Cerebellar cortex (tissue), 1 donor: ENCODE data around the gene DDX6.
"Not testable (repeated sequence)": the region's sequence is repeated elsewhere in the genome, so short reads cannot be mapped to it uniquely, and the experiment has no call there.

Experiments
- DNase-seq: peaks from one replicate; pipeline ENCODE4 v3.0.0-alpha.2; 2015; ENCODE audit warnings: low spot score

The DDX6 gene

GRCh38 chr11:118790357-118791110, 430 bp downstream of the DDX6 start:
- peak; percentile 76 for DNase-seq

GRCh38 chr11:118789501-118790356, 1.2 kb downstream of the DDX6 start:
- peak; percentile 62 for DNase-seq

DNA sequence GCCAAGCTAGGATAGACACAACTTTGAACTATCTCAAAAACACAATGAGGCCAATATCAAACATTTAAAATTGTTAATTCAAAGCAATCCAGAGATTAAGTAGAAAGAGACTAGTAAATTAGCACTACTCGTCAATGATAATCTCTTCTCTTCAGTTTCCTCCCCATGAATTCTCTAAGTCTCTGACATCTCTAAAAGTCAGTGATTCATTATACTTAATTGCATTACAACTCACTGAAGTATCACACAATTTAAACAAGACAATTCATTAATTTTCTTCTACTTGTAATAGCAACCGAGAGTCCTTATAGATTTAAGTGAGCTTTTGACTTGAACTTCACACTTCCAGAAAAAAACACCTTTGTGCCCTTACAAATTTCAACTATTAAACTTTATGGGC, 4.3 kb downstream of the DDX6 start:
- no peak for DNase-seq

DNA sequence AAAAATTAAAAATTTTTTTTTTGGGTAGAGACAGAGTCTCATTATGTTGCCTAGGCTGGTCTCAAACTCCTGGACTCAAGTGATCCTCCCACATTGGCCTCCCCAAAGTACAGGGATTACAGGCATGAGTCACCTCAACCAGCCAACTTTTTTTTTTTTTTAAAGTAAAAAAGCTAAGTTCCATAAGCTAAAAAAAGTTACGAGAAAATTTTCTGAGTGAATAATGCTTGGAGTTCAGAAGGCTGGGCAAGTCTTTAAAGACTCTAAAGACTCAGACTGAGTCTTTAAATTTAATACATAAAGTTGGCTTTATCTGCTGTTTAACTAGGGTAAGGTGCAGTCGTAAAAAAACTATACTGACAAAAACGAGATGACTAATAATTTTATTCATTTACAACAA, 5.6 kb downstream of the DDX6 start:
- no peak for DNase-seq

DNA sequence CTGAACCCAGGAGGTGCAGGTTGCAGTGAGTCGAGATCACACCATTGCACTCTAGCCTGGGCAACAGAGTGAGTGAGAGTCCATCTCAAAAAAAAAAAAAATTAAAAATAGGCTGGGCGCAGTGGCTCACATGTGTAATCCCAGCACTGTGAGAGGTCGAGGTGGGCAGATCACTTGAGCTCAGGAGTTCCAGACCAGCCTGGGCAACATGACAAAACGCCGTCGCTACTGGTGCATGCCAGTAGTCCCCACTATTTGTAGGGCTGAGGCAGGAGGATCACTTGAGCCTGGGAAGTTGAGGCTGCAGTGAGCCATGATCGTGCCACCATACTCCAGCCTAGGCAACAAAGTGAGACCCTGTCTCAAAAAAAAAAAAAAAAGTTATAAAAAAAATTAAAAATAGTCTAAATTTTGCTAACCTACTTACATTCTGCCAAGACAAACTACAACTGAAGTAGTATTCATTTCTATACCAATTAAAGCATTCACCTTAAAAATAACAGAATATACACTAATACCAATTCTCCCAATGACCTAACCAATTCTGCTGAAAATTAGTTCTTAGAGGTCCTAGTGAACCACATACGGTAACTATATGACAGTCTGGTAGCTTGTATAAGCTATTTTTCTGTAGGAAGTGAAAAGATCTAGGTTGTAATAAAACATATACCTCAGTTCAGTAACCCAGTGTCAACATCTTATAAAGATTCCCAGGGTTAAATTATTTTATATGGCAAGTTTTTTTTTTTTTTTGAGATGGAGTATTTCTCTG, 7.1 kb downstream of the DDX6 start:
- DNase-seq: no peak

GRCh38 chr11:118783324-118783723, 7.6 kb downstream of the DDX6 start:
- DNase-seq: not testable (repeated sequence)

GRCh38 chr11:118778898-118779297, 12.1 kb downstream of the DDX6 start:
- no peak for DNase-seq

DNA sequence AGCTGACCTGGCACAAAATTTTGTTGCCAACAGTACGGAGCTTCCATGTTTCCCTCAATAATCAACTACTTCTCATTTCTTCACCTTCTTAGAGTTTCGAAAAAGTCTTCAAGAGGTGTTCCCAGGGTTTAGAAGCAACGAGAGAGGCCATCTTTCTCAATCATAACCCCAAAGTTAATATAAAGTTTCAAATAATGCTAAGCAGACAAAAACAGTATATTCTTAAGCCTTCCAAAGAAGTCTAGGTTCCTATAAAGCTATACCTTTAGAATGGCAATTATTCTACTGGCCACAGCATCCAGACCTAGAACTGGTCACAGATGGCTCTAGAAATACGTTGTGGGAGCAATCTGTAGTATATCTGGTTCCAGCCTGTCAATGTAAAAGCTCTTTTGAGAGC, 16.9 kb downstream of the DDX6 start:
- no peak for DNase-seq

GRCh38 chr11:118771547-118772288, 19.2 kb downstream of the DDX6 start:
- DNase-seq: no peak

GRCh38 chr11:118768690-118769089, 22.3 kb downstream of the DDX6 start:
- no peak for DNase-seq

- no peak for DNase-seq
Measured at GRCh38 chr11:118766035-118766434, 24.9 kb downstream of the DDX6 start.

DNA sequence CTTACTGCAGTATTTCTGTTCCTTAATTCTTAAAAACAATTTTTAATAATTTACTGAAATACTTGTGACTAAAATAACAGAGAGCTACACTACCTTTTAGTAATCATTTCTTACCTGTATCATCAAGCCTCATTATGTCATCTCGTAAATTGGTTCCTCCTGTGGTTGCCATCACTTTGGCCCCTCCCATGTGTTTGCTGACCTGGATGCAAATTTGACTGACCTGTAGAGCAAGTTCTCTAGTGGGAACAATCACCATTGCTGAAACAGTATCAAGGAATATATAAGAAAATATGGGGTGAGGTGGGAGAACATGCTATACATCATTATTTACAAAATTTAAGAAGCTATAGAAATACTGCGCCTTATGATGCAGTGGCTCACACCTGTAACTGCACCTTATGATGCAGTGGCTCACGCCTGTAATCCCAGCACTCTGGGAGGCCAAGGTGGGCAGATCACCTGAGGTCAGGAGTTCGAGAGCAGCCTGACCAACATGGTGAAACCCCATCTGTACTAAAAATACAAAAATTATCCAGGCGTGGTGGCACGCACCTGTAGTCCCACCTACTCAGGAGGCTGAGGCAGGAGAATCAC, 25.8 kb downstream of the DDX6 start:
- not testable (repeated sequence) for DNase-seq

DNA sequence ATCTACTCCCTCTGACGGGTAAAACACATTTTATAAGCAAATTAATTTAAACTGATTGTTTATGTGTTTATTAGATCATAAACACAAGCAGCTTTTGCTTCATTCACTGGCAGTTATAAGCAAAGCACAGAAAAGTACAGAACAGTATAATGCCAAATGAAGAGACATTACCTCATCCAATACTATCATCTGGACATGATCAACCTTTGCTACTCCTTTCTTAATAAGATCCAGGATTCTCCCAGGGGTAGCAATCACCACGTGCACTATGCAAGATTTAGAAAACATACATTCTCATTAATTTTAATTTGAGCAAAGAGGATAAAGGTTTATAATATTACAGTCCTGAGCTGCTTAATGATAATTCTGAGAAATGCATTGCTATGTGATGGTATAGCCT, 27.9 kb downstream of the DDX6 start:
- no peak for DNase-seq

- DNase-seq: not testable (repeated sequence)
Measured at GRCh38 chr11:118761981-118762380, 29.0 kb downstream of the DDX6 start.

DNA sequence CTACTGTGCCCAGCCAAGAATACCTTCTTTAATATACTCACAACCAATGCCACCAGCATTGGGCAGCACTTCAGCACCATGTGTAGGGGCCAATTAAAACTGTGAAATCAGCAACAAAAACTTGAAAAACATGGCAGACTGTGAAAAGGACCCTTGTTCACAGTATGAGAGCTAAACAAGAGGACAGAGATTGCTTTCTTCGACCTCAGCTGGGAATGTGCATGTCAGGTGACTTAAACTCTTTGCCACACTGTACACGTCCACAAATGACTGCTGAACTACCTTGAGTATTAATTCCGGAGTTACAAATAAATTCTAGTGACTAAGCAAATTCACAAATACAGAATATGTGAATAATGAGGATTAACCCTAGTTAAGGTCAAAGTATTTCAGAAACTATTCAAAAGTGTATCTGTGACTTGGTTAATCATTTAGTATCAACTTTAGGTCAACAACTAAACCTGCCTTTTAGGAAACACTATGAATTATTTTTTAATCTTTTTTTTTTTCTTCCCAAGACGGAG, 33.0 kb downstream of the DDX6 start:
- no peak for DNase-seq

- no peak for DNase-seq
Measured at GRCh38 chr11:118752654-118753053, 38.3 kb downstream of the DDX6 start.

DNA sequence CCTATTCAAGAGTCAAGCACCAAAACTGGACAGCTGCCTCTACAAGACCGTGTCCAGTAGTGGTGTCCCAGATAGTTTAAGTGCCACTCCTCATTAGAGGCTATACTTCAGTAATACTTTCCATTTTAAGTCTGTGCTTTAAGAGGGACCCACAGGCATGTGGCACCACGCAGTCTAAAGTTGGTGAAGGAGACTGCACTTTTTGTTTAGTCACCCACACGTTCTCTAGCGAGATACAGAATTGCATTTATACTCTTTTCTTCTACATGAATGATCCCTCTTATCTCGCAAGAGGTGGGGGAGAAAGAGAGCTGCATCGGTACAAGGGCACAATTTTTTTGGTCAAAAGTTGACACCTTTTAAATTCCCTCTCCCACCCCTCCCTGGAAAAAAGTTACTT, 41.5 kb downstream of the DDX6 start:
- no peak for DNase-seq

DNA sequence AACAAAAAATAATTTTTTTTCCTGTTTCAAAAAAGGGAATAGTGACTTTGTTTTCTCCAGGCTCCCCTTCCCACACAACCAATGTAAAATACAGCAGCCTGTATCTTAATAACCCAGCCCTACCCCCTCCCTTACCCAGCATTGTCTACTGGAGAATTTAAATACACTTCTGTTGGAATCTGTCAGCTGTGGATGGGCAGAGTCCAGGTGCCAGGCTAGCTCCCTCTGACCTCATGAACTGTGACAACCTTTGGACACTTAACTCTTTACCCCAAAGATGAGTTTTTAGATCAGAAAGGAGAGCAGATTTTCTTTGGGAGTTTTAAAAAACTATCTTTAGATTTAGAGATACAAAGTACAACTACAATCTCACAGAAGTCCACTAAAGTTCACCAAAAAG, 42.9 kb downstream of the DDX6 start:
- DNase-seq: no peak

- DNase-seq: no peak
Measured at GRCh38 chr11:118746988-118747585, 43.9 kb downstream of the DDX6 start.

- no peak for DNase-seq
Measured at GRCh38 chr11:118744046-118744445, 46.9 kb downstream of the DDX6 start.

GRCh38 chr11:118742304-118742703, 48.7 kb downstream of the DDX6 start:
- DNase-seq: no peak
